ENCODE measurements around the gene SDCCAG8. TPM values are rescaled to one million over a fixed set of nuclear protein-coding genes. Genes with fewer than 3 reads are reported as not detected.

The SDCCAG8 gene
- total RNA-seq, 1 donor from 2014 or later, result 92.7 TPM

DNA sequence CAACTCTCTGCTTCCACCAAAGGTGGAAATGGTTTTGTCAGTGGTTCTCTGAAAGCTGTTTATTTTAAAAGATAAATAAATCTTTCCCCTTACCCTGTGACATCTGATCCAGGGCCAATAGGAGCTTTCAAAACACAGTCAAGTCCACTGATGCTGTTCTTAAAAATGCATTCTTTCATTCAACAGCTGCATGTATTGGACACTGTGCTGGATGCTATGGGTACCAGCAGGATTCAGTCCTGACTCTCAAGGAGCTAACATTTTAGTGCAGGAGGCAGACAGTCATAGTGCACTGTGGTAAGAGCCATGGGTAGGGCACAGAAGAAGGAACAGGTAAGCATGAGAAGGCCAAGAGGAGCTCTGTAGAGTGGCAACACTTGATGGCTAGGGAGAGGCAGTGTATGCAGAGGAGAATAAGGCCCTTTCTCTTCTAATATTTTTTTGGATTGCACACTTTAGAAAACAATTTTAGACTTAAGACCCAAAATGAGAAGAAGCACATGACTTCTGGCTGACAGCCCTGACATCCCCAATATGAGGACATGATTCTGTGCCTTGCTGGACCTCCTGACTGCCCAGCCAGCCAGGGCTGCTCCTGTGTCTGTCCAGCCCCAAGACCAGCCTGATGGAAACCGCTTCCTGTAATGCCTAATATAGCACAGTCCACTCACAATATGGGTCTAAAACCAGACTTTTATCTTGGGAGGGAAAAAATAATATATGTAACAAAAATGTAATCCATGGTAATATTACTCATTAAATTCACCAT is 207.3 kb downstream of the SDCCAG8 start:
- Histone ChIP-seq H3K9me3 (no peaks in the 10 kb centered on the region), H3K27me3 (ENCODE audit: low read depth) (no peaks in the 10 kb centered on the region), H3K4me3 (no peak overlapping the region), H3K27ac (no peak overlapping the region), H3K4me1 (no peaks in the 10 kb centered on the region), H3K36me3 (peaks cover 20% of the 10 kb centered on the region)
- DNase-seq (no peak), ATAC-seq (no peak)
- intact Hi-C loops (cut with DNase I), result no loop called here
- TF ChIP-seq, protein P1, sequence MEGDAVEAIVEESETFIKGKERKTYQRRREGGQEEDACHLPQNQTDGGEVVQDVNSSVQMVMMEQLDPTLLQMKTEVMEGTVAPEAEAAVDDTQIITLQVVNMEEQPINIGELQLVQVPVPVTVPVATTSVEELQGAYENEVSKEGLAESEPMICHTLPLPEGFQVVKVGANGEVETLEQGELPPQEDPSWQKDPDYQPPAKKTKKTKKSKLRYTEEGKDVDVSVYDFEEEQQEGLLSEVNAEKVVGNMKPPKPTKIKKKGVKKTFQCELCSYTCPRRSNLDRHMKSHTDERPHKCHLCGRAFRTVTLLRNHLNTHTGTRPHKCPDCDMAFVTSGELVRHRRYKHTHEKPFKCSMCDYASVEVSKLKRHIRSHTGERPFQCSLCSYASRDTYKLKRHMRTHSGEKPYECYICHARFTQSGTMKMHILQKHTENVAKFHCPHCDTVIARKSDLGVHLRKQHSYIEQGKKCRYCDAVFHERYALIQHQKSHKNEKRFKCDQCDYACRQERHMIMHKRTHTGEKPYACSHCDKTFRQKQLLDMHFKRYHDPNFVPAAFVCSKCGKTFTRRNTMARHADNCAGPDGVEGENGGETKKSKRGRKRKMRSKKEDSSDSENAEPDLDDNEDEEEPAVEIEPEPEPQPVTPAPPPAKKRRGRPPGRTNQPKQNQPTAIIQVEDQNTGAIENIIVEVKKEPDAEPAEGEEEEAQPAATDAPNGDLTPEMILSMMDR (IDR thresholded peaks at IDR 0.05), result no peak

DNA sequence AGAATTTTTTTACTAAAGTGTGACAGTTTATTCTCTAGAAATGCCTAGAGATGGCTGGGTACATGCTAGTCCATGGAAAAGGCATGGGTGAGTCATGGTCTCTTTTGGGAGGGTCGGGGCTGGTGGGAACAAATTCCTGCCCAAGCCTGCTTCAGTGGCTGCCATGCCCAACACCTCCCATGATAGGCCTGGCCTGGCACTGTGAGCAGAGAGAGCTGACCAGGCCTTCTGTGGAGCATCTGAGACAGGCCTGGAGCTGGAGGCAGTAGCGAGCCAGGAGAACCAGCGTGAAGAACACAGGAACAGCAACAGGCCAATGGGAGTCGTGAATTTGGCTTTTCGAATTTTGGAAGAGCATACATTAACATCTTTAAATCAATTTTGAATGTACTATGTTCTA is 209.2 kb downstream of the SDCCAG8 start:
- no peak overlapping the region for H3K27ac ChIP-seq
- H3K4me3 ChIP-seq, result no peak overlapping the region
- H3K27me3 ChIP-seq (ENCODE audit: low read depth), result no peaks in the 10 kb centered on the region
- TF ChIP-seq, protein P1 (IDR thresholded peaks at IDR 0.05), result no peak
- DNase-seq, result no peak
- H3K36me3 ChIP-seq, result peaks cover 20% of the 10 kb centered on the region
- no peaks in the 10 kb centered on the region for H3K9me3 ChIP-seq
- ATAC-seq, result no peak
- intact Hi-C loops (cut with DNase I), result no loop called here
- H3K4me1 ChIP-seq, result no peaks in the 10 kb centered on the region

DNA sequence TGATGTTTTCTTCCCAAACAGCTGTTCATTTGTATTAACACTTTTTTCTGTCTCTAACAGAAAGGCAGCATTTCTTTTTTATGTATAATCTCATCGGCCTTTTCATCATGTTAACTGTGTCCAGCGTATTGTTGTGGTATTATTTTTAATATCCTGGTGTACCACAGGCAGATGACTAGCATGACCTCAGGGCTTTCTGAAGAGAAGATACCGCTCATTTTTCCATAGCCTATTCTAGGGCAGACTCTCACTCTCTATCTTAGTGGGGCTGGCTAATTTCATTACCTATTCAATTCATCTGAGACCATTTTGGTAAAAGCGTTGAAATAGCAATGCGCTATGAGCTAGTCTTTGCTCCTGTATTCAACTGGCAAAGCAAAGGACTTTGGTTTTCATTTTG is 209.9 kb downstream of the SDCCAG8 start:
- ATAC-seq, result no peak
- intact Hi-C loops (cut with DNase I), result no loop called here
- H3K27ac ChIP-seq, result no peak overlapping the region

DNA sequence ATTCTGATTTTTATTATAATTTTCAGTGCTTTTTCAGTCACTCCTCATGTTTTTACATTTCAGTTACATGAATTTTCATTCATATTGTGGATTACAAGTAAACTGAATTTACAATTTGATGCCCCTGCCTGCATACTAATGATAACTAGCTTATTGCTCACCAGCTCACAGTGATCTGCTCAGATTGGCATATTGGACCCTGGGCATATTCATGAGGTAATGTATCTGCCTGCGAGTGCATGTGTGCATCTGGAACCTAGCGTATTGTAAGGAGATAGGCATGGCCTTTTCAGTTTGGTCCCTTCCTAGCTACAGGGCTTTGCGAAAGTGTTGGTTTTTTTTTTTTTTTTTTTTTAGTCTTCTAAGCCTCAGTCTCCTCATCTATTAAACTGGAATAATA is 213.7 kb downstream of the SDCCAG8 start:
- Histone ChIP-seq H3K27ac (no peak overlapping the region), H3K9me3 (no peaks in the 10 kb centered on the region), H3K4me3 (no peak overlapping the region), H3K4me1 (peaks cover 17% of the 10 kb centered on the region), H3K27me3 (ENCODE audit: low read depth) (no peaks in the 10 kb centered on the region), H3K36me3 (no peaks in the 10 kb centered on the region)
- intact Hi-C loops (cut with DNase I), result no loop called here
- ATAC-seq (no peak), DNase-seq (no peak)
- TF ChIP-seq, protein P1 (IDR thresholded peaks at IDR 0.05), result no peak

More for the DNA sequence above, 209.9 kb downstream of the SDCCAG8 start:
- Histone ChIP-seq H3K36me3 (peaks cover 14% of the 10 kb centered on the region), H3K9me3 (no peaks in the 10 kb centered on the region), H3K27me3 (ENCODE audit: low read depth) (no peaks in the 10 kb centered on the region), H3K4me3 (no peak overlapping the region), H3K4me1 (no peaks in the 10 kb centered on the region)
- TF ChIP-seq, protein P1 (IDR thresholded peaks at IDR 0.05), result no peak
- no peak for DNase-seq

DNA sequence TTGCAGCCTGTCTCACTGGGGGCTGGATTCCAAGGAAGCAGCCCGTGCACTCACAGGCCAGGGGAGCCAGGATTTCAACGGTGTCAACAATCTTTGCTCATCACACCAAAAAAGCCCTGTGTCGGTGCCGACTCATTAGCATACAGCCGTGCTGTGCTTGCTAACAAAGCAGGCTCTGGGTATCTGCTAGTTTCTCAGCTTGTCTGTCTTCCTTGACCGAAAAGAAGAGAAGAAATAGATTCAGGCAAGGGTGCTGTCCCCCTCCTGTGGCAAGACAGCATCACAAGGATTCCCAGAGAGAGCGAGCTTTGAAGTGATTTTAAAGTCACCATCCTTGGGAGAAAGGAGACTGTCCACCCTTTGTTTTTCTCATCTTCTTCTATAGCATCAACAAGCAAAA is 214.7 kb downstream of the SDCCAG8 start:
- no peaks in the 10 kb centered on the region for H3K36me3 ChIP-seq
- no peaks in the 10 kb centered on the region for H3K27me3 ChIP-seq (ENCODE audit: low read depth)
- DNase-seq, result no peak
- H3K9me3 ChIP-seq, result no peaks in the 10 kb centered on the region
- TF ChIP-seq, protein P1 (IDR thresholded peaks at IDR 0.05), result no peak
- peaks cover 17% of the 10 kb centered on the region for H3K4me1 ChIP-seq
- H3K4me3 ChIP-seq, result no peak overlapping the region
- no peak for ATAC-seq
- no peak overlapping the region for H3K27ac ChIP-seq
- intact Hi-C loops (cut with DNase I), result no loop called here
